ENCODE results near the gene SPOUT1.

SPOUT1 gene

DNA sequence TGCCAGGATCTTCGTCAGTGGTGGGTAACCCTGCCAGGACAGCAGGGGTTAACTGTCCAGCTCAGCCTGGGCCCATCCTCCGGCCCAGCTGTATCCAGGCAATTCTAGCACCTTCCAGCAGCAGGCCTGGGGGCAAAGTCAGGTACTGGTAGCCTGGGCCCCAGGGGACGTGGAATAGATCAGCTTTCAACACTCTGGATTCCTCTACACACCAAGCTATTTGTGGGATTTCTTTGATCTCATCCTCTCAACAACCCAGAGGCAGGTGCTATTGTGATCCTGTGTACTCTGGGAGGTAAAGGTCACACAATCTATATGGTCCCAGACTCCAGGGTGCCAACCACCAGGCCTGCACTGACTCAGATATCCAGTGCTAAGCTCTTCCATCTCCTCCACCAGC, 8.7 kb upstream of the SPOUT1 start:
- DNase-seq (ENCODE audit: low read depth in 1 of 2, low spot score in 1 of 2) = no peak

DNA sequence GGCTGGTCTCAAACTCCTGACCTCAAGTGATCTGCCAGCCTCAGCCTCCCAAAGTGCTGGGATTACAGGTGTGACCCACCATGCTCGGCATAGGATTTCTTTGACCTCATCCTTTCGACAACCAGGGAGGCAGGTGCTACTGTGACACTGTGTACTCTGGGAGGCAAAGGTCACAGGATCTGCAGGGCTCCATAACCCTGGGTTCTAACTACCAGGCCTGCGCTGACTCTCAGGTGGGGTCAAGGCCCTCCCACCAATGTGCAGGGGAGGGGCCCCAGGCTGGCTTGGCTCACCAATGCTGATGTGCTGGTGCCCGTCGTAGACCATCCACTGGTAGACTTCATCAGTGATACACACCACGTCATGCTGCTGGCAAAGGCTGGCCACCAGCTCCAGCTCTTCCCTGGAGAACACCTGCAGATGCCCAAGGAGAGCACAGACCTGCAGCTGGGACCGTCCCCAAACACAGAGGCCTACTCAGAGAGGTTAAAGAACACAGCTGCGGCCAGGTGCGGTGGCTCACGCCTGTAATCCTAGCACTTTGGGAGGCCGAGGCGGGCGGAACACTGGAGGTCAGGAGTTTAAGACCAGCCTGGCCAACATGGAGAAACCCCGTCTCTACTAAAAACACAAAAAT, 7.0 kb upstream of the SPOUT1 start:
- DNase-seq (ENCODE audit: low read depth in 1 of 2, low spot score in 1 of 2) = no peak

DNA sequence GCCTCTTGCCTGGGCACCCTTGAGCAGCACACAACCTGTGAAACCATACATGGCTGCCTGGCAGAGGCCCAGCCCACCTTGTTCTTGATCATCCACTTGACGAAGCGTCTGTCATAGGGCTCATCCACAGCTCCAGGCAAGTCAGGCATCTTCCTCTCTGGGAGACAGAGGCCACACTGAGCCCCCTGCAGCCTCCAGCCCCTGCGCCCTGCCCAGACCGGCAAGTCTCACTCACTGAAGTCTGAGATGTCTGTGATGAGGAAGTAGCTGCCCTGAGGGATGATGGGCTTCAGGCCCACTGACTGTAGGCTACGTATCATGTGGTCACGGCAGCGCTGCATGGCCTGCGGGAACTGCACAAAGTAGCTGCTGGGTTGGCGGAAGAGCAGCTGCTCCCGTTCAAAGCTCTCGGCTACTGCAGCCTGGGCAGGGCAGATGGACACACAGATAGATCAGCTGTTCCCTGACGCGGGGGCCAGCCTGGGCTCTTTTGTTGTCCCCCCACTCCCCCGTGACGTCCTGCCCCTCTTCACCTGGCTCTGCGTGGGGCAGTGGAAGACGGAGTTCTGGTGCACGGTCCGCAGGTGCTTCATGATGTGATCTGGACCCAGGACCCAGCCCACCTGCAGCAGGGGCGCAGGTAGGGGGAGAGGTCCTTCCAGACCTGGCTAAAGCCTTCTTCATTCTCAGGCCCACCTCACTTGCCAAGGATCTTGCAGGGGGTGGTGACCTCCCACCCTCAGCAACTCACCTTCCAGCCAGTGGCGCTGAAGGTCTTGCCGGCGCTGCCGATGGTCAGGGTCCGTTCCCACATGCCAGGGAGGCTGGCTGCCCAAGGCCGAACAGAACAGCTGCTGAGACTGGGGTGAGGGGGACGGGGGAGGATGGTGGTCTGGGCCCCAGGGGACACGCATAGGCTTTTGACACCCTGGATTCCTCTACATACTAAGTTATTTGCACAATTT, 5.9 kb upstream of the SPOUT1 start:
- DNase-seq (ENCODE audit: low read depth in 1 of 2, low spot score in 1 of 2) = no peak

DNA sequence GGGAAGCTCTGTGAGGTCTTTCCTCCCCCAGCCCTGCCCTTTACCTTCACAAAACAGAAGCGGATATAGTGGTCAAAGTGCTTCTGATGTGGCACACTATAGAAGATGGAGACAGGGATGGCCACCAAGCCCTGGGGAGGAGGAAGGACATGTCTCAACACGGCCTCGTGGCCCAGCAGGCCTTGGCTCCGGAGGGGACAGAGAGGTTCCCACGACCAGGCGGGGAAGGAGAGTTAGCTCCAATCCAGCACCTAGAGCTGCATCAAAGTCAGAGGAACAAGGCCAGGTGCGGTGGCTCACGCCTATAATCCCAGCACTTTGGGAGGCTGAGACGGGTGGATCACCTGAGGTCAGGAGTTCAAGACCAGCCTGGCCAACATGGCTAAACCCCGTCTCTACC, 4.1 kb upstream of the SPOUT1 start:
- no peak for DNase-seq (ENCODE audit: low read depth in 1 of 2, low spot score in 1 of 2)

DNA sequence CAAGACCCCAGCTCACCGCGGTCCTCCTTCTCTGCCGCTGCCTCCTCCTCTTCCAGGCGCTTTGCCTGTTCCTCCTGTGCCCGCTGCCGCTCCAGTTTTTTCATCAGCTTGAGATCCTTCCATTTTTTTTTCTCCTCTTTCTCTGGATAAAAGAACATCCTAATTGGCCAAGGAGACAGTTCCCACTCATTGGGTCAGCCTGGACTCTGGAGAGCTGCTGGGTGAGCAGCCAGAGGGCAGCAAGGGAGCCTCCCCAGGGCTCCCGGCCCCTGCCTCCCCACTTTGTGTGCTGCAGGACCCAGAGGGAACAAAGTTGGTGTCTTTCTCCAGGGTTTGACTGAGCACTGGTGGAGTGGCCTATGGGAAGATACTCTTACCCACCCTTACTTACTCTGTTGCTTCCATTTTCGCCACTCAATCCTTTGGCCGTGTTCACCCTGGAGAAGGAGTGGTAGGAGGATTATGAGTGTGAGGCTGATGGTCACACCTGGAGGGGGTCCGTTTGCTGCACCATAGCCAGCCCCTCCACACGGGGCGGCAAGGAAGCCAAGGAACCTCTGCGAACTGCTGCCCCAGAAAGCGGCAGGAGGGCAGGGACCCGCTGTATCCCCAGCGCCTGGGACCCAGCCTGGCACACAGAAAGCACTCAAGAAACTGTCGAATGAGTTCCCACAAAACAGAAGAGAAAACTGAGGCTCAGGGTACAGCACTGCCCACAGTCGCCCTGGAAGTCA, 708 bp downstream of the SPOUT1 start:
- DNase-seq (ENCODE audit: low read depth in 1 of 2, low spot score in 1 of 2) = no peak

DNA sequence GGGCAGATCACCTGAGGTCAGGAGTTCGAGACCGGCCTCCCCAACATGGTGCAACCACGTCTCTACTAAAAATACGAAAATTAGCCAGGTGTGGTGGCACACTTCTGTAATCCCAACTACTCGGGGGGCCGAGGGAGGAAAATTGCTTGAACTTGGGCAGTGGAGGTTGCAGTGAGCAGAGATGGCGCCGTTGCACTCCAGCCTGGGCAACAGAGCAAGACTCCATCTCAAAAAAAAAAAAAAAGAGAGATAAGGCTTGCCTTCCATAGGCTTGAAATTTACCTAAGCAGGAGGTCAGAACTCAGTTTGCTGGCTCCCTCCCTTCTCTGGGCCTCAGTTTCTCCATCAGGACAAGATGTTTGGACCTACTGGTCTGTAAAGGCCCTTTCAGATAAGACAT, 1.3 kb downstream of the SPOUT1 start:
- DNase-seq (ENCODE audit: low read depth in 1 of 2, low spot score in 1 of 2) = no peak

DNA sequence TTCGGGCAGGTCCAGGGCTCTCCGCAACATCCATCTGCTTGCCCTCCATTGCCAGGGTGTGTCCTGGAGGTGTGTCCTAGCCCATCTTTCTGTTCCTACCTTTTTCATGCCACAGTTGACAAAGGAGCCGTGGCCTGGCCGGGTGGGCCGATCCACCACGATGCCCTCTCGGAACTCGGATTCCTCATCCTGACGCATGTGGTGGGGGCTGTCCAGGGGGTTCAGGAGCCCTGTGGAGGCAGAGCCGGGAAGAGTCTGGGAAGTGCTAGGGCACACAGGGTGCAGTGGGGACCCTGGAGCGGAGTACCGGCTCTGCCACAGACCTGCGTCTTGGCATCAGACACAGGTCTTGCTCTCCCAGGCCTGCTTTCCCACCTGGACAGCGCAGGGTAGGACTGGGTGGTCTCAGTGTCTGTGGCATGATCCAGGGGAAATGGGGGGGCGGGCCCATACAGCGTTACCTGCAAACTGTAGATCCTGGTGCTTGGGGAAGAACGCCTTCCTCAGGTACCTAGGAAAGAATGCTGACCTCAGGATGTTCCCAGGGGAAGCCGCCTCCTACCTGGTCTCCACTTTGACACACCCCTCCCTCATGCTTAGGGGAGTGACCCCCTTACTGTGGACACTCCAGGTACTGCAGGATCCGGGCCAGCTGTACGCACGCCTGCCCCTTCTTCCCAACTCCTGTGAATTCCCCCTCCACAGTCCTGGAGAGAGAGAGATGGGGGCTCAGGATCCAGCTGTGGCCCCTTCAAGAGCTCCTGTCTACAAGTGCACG, 3.5 kb downstream of the SPOUT1 start:
- no peak for DNase-seq (ENCODE audit: low read depth in 1 of 2, low spot score in 1 of 2)

DNA sequence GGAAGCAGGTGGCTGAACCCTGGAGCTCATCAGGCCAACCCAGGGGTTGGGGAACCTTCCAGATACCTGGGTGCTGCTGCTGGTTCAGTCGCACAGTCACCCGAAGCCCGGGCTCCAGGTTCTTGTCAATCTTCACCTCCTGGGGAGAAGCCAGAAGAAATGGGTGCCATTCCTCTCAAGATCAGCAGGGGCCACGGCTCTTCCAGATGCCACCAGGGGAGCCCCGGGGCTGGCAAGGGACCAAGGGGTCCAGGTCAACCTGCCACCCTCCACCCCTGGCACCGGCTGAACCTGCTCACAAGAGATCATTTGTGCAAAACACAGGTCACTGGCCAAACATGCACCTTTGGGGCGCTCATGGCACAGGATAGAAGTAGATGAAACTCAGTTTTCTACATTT, 4.7 kb downstream of the SPOUT1 start:
- no peak for DNase-seq (ENCODE audit: low read depth in 1 of 2, low spot score in 1 of 2)

DNA sequence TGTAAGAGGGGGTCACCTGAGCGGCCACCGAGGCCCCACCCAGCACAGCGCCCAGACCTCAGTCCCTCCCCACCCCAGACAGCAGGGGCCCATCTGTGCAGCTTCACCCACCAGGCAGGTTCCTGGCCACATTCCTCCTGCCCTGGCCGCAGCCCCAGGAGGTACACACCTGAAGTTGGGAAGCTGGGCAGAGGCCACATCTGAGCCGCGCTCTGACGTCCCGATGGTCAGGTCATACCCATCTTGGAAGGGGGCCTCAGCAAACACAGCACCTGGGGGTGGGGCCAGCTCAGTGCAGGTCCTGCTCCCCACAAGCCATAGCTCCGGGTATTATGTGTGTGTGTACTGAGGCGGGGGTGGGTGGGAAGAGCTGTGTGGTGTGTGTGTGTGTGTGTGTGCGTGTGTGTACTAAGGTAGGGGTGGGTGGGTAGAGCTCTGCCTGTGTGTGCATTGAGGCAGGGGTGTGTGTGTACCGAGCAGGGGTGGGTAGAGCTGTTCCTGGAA, 5.6 kb downstream of the SPOUT1 start:
- DNase-seq (ENCODE audit: low read depth in 1 of 2, low spot score in 1 of 2) = no peak

DNA sequence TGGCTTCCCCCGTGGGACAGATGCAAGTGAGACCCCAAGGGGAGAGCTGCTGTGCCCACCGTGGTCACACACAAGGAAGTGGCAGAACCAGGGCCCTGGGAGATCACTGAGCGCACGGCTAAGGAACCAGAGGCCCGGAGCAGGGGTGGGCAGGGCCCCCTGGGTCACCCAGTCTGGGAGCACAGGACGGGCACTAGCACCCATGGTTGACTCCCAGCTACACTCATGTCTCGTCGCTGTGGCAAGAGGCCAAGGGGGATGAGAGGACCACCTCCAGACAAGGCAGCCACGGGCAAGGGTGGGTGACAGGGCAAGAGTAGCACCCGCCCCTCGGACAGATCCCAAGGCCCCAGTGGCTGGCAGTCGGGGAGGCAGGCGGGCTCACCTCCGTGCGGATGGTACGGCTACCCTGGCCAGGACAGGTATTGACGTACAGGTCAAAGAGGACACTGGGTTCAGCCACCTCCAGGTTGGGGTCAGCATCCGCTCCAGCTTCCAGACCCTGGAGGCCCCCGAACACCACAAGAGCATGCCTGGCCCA, 6.2 kb downstream of the SPOUT1 start:
- no peak for DNase-seq (ENCODE audit: low read depth in 1 of 2, low spot score in 1 of 2)

DNA sequence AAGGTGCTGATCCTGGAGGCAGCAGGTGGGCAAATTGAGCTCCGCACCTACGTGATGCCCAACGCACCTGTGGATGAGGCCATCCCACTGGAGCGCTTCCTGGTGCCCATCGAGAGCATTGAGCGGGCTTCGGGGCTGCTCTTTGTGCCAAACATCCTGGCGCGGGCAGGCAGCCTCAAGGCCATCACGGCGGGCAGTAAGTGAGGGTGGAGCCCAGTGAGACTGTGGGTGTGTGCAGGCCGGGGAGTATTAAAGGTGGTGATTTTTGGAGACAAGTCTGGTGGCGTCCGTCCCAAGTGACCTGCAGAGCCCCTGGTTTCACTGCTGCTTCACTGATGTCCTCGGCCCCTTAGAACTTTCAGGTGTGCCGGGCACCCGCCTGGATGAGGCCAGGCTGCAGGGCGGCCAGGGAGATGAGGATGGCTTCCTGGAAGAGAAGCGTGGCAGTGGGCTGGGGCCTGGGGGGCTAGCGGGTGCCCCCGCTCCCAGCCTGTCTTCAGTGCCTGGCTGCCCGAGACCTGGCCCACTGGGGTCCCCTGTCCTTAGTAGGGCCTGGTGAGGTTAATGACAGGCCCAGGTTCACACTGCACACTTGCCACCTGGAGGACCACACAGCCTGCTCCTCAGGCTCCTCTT, 7.1 kb downstream of the SPOUT1 start:
- DNase-seq (ENCODE audit: low read depth in 1 of 2, low spot score in 1 of 2) = no peak

DNA sequence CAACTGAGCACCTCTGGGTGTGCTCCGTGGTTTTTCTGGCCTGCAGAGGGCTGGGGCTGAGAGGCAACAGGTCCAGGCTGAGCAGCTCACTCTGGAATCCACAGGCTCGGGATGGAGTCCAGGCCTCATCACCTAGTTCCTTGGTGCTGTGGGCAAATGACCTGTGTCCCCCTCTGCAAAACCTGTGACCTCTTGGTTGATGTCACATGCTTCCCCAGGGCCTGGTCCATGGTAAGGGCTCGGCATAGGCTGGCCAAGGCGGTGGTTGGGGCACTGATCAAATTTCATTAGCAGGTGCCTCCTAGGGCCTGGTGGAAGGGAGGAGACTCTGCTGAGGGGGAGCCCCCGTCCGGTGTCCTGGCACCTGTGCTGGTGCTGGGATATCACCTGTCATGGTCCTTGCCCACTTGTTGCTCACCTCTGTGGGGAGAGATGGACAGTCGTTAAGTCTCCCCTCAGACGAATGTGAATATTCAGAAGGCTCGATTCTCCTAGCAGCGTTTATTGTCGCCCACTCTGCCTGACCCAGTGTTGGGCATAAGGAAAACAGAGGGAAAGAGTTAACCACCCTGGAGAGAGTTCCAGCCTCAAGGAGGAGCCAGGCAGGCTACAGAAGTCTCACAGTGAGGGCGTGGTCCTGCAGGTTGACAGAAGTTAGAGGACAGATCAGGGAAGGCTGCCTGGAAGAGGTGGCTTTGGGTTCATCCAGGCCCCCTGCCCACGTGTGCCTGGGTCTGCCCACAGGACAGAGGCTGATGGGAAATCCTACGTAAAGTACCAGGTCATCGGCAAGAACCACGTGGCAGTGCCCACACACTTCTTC, 7.8 kb downstream of the SPOUT1 start:
- DNase-seq (ENCODE audit: low read depth in 1 of 2, low spot score in 1 of 2) = no peak

DNA sequence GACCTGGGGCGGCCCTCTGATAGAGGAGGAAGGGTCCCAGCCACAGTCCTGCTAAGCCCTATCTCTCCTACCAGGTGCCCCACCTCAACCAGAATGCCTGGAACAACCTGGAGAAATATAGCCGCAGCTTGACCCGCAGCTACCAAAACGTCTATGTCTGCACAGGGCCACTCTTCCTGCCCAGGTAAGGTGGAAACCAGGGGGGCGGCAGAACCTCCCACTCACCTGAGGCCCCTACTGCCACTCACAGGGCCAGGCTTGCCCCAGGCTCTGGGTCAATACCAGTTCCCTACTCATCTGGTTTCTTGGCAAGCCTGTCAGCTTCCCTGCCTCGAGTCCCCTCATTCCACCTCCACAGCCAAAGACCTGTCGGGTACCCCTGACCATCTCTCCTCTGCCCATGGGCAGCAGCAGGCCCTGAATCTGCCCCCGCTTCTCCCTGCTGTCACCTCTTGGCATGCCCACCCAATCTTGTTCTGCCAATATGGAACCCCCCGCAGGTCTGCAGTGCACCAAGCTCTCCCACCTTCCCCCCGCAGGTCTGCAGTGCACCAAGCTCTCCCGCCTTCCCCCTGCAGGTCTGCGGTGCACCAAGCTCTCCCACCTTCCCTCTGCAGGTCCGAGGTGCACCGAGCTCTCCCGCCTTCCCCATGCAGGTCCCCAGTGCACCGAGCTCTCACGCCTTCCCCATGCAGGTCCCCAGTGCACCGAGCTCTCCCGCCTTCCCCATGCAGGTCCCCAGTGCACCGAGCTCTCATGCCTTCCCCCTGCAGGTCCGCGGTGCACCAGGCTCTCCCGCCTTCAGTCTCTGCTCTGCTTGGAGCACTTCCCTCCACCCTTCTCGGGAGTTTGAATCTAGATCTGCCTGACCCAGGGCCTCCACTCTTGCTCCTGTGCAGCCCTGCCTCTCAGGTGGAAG, 8.7 kb downstream of the SPOUT1 start:
- DNase-seq (ENCODE audit: low read depth in 1 of 2, low spot score in 1 of 2) = no peak

DNA sequence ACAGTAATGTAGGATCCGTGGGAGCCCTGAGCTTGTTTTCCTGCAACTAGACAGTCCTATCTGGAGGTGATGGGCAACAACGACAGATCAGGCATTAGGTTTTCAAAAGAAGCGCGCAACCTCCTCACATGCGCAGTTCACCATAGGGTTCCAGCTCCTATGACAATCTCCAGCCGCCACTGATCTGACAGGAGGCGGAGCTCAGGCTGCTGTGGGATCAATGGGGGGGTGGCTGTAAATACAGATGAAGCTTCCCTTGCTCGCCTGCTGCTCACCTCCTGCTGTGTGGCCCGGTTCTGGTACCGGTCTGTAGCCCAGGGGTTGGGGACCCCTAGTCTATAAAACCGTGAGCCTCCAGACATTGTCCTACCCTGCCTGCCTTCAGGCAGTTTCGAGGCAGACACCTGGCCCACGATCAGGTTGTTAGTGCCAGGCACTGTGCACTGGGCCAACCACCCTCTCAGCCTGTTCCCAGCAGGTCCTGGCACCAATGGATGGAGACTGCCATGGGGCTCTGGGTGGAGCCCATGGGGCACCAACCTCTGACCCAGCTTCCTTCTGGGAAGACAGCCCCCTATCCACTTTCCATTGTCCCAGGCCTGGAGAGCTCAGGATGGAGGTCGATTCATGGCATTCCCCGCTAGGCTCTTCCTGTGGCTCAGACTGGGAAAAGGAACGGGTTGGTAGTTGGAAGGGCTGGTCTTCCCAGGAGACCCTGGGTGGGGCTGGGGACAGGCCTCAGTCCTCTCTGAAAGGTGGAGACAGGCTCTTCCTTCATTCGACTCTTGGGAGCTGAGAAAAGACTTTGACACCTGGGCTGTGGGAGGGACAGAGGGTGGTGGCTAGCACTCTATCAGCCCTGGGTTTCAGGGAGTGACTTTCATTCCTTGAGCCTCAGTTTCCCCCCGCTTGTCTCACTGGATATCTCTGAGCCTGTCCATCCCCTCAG, 9.6 kb downstream of the SPOUT1 start:
- DNase-seq (ENCODE audit: low read depth in 1 of 2, low spot score in 1 of 2) = no peak

DNA sequence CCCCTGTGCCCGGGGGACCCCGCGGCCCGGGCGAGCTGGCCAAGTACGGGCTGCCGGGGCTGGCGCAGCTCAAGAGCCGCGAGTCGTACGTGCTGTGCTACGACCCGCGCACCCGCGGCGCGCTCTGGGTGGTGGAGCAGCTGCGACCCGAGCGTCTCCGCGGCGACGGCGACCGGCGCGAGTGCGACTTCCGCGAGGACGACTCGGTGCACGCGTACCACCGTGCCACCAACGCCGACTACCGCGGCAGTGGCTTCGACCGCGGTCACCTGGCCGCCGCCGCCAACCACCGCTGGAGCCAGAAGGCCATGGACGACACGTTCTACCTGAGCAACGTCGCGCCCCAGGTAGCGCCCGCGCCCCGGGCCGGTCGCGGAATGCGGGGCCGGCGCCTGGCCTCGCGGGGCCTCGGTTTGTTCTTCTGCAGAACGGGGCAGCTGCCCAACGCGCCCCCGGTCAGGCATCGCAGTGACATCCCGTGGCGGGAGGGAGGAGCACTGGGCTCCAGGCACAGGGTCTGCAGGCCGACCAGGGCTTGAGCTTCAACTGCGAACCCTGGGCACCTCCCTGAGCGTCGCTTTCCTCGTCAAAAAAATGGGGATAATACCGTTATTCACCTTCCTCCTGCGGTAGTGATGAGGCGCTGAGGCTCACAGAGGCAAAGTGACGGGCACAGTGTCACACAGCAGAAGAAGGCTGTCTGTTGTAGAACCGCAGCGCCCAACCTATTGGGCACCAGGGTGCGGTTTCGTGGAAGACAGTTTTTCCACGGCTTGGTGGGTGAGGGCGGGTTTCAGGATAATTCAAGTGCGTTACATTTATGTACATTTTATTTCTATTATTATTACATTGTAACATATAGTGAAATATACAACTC, 10.5 kb downstream of the SPOUT1 start:
- peak; percentile 11 to 15 for DNase-seq (ENCODE audit: low read depth in 1 of 2, low spot score in 1 of 2)
